Measurements from ENCODE around the gene ARHGEF3.

Gene ARHGEF3

DNA sequence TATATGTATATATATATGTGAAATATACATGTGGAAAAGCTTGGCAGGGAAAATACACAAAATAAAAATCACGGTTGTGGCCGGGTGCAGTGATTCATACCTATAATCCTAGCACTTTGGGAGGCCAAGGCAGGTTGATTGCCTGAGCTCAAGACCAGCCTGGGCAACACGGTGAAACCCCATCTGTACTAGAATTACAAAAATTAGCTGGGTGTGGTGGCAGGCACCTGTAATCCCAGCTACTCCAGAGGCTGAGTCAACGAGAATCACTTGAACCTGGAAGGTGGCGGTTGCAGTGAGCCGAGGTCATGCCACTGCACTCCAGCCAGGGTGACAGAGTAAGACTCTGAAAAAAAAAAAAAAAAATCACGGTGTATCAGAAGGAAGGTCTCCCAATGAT is 20.8 kb upstream of the ARHGEF3 start:
- DNase-seq (ENCODE audit: low read depth) = no peak

DNA sequence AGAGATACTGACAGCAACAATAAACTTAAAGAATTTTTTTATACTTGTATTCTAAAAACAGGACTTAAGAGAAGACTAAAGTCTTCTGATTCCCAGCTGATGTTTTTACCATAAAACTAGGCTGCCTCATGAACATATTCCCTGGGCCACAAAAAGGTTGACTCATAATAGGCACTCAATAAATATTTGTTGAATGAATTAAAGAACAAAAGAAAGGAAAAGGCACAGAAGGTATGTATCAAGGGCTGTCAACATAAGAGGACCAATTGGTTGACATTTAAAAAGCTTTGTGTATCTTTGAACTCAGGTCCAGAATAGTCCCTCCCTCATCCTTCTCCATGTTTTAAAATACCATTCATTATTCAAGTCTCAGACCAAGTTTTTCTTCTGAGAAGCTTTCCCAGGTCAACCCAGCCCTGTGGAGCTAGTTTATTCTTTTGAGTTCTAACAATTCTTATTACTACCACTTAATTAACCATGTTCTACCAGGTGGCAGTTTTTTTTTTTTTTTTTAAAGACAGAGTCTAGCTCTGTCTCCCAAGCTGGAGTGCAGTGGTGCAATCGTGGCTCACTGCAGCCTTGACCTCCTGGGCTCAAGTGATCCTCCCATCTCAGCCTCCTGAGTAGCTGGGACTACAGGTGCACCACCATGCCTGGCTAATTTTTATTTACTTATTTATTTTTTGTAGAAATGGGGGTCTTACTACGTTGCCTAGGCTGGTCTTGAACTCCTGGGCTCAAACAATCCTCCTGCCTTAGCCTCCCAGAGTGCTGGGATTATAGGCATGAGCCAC is 17.5 kb upstream of the ARHGEF3 start:
- DNase-seq (ENCODE audit: low read depth) = no peak

DNA sequence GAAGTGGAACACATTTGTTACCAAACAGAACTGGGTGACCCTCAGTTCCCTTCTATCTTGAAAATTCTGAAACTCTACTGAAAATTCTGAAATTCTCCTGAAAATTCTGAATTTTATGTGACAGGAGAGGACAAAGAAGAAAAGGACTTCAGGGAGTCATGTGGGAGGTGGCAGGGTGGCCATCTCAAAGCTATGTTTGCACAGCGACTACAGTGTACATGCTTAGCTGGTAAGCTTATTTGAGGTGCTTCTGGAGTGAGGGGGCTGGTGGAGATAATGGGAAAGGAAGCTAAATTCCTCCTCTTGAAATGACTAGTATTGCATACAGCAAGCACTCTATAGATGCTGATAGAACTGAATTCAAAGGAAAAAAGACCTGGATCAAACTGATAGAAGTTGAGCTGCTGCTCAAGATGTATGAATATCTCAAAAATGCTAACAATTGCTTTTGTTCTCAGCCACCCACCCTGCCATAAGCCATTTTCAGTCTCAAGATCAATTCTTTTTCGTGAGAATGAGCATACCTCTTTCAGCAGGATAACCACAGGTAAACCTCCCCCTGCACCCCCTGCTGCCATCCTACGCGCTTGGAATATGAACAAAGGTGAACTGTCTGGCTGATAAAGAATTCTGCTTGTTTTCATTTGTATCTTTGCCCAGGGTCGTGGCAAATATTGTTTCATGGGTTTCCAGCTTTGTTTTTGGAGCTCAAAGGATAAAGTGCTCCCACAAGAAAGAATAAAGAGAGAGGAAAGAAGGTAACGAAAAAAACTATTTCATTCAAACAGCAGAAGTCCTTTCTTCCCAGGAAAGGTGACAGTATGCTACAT is 16.6 kb upstream of the ARHGEF3 start:
- no peak for DNase-seq (ENCODE audit: low read depth)

DNA sequence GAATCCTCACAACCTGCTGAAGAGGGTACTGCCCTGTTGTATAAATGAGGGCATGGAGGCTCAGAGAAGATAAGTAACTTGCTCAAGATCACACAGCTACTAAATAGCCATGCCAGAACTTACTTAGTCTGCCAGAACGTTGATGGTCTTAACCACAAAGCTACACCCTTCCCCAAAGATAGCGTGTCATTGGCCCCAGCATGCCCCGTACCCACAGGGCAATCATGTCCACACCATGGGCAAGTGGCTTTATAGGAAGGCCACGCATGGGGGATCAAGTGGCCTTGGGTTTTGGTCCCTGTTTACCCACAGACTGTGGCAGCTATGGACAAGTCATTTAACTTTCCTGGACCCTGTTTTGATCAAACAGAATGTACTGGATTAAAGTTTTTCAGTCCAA is 15.9 kb upstream of the ARHGEF3 start:
- DNase-seq (ENCODE audit: low read depth) = no peak

DNA sequence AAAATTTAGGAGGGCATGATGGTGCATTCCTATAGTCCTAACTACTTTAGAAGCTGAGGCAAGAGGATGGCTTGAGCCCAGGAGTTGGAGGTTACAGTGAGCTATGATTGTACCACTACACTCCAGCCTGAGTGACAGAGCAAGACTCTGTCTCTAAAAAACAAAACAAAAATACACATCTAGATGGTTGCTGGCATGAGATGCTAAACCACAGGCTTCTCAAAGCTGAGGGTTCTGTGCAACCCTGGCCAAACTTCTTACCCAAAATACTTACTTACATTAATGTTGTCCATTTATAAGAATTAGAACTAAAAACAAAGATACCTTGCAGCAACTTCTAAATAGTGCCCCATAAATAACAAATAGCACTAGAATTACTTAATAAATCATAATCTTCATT is 14.3 kb upstream of the ARHGEF3 start:
- no peak for DNase-seq (ENCODE audit: low read depth)

DNA sequence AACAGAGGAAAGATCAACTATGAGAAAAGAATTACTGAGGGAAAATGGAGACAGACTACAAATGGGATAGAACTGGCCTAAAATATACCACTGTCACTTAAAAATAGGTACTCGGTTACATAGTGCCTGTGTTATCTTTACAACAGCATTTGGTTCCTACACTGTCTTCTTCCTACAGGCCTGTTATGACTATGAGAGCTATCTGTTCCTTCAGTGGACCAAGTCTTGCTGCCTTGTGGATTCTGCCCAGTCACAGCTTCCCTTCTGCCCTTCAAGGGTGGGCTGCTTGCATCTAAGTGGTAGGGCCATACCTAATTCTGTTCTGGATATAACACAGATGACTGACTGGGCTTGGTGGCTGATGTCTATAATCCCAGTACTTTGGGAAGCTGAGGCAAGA is 13.8 kb upstream of the ARHGEF3 start:
- DNase-seq (ENCODE audit: low read depth) = no peak

DNA sequence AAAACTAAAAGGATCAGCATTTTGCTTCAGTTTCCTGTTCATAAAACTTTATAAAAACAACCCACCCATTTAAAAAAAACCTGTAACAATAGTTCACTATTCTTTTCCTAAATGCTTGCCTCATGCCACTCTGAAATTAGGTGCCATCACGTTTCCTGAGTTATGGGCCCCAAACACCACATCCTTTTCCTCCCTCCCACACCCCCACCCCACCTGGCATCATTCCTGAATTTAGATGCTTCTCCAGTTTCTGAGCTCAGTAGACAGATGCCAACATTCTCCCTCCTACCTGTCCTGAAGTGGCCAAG is 11.9 kb upstream of the ARHGEF3 start:
- no peak for DNase-seq (ENCODE audit: low read depth)

DNA sequence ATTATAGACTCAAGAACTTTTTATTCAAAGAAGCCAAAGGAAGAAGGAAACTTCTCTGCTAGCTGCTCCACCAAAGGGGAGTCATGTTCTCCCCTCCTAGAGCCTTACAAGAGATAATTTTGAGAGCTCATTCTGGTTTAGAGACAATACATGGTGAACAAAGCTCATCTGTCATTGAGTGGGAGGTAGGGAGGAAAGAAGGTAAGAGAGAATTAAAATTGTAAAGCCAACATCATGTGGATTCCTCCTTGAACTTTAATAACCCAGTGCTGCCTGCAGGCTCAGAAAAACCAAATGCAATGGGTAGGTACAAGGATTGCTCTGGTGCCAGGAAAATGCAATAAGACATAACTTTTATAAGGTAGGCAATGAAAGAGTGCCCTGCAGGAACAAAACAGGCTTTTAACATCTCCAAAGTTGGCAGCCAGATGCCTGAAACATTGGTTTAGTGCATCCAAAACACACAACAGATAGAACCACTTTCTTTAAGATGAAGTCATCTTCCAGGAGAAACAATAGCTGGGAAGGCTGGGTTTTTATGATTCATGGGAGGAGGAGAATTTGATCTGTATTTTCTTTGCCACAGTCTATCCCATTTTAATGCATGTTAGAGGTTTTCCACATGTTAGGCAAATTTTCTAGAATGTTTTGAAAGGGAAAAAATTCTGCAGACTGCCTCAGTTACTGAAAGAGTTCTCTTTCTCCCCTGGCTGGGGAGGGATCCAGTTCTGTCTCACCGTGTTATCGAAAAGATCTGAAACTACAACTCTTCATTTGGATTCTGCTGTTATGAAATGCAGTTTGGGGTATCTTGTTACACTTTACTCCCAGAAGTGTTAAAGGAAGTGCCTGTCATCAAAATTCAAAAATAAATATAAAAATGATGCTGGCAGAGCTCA is 11.3 kb upstream of the ARHGEF3 start:
- no peak for DNase-seq (ENCODE audit: low read depth)

DNA sequence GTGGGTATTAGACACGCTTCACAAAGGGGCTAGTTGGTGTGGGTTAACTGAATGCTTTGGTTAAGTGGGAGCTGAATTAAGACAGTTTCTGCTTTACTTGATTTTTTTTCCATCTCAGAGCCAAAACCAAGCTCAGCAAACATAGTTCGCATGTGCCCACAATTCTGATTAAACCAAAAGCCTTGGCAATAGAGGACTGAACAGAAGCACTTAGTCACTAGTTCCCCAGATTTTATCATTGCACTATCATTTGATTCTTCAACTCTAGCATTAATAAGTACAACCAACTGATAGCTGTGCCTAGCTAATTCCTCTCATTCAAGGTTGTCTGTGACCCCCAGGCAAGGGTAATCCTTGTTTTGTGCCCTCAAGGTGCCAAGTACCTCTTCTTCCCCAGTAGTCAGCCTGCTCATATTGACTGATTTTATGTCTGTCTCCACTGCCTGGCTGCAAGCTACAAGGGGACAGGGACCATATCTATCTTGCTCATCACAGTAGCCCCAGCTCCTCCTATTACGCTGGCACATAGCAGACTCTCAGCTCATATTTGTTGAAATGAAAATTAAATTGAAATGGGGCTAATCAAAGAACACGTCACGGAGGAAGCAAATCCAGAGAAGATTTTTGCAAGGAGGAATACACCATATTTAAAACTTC is 9.9 kb upstream of the ARHGEF3 start:
- DNase-seq (ENCODE audit: low read depth) = no peak

DNA sequence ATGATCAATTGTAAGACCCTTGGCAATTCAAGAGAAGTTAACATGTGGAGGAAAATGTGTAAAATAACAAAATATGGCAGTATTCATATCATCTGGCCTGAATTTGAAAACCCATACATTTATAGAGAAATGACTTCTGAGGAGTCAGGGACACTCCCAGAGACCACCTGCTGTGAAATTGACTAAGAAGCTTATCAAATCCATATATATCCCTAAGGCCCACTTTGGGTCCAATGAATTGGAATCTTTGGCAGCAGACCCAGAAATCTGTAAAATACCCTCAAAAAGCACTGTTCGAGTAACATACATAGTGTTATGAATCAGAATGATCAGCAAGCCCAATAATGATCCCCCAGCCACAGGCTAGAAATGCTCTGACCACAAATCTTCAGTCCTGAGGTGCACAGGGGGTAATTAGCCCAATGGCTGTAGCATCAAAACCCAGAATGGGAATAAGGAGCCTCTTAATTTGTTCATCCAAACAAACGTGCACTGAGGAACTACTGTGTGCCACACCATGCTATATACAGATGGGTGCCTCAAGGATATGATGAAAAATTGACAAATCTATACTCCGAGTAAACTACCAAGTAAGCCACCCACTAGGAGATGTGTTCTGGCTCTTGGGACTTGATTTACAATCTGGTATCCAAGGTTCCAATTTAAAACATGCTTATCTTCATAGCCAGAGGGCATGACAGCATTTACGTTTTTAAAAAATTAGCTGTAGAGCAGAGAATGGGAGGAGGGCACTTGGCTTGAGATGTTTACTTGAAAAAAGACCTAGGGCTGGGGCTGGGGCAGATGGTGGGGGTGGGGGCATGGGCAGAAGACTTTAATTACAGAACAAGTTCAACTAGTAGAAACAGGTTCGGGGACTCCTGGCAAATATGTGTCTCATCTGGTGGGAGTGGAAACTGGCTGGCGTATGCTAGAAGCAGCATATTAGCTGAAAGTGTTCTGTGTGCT is 9.1 kb upstream of the ARHGEF3 start:
- DNase-seq (ENCODE audit: low read depth) = no peak

DNA sequence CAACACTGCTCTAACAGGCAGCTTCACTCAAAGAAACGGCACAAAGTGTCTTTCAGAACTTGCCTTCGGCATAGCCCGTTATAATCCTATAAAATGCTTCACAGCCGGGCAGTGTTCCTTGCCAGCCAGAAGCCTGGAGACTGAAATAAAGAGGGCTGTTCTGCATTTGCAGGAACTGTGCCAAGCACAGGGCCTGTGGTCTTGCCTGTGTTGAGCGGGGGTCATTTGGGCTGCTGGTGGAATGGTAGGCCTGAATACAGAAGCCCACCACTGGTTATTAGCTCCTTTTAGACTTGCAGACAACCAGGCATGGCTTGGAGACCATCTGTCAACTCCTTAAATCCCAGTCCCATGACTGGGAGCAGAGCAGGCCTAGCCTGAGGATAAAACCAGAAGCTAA is 4.7 kb upstream of the ARHGEF3 start:
- no peak for DNase-seq (ENCODE audit: low read depth)

DNA sequence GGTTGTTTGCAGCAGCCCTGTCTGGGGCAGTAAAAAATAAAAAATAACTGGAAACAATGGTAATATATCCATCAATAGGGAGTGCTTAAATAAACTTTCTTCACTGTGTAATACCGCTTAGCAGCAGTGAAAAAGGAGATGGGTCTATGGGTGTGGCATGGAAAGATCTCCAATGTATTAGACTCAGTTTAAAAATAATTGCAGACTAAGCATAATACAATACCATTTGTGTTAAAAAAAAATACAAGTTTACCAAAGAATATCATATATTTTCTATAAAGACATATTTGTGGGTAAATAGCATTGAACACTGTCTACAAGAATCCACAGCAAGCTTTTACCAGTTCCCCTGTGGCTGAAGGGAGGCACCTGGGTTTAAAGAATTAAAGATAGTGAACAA is 1.0 kb upstream of the ARHGEF3 start:
- no peak for DNase-seq (ENCODE audit: low read depth)

DNA sequence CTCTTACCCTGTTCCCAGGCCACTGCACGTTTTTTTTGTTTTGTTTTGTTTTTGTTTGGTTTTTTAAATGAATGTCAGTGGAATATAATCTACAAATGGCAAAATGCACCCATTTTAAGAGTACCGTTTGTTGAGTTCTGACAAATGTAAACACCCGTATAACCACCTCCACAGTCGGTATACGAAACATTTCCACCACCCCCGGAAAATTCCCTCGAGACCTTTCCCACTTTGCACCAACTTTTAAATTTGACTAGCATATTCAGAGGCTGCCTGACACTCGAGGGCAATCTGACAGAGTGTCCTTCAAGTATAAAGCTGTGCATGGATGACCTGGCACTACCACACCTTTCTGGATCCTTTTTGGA is 613 bp upstream of the ARHGEF3 start:
- no peak for DNase-seq (ENCODE audit: low read depth)

DNA sequence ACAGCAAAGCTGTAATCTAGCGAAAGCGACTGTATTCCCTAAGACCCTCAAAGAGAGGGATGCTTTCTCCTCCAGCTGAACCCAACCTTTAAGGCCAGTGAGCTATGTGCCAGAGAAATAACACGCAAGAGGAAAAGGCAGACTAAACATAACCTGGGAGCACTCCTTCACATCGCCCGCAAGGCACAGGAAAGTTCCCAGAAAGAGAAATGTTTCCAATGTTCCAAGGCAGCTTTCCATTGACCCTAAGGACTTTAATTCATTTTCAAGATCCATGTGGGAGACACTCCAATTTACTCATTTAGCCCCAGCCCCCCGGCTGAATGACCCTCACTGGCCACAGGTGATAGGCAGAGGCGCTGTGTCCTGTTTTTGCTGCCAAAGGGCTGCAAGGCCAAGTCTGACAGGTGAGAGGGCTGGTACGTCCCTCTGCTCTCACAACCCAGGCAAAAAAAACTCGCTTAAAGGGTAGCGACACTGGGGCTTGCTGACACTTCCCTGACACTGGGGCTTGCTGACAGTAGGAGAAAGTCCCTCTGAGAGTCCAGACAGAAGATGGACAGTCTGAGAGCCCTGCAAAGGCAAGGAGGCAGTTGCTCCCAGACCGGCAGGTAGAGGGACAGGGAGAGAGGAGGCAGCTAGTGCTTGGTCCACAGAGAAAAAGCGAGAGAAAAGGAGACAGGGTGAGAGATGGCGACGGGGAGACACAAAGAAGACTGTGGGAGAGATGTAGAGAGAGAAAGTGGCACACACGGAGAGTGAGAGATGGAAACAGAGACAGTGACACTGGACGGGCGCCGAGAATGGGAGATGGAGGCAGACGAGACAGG is 702 bp downstream of the ARHGEF3 start:
- DNase-seq (ENCODE audit: low read depth) = no peak

DNA sequence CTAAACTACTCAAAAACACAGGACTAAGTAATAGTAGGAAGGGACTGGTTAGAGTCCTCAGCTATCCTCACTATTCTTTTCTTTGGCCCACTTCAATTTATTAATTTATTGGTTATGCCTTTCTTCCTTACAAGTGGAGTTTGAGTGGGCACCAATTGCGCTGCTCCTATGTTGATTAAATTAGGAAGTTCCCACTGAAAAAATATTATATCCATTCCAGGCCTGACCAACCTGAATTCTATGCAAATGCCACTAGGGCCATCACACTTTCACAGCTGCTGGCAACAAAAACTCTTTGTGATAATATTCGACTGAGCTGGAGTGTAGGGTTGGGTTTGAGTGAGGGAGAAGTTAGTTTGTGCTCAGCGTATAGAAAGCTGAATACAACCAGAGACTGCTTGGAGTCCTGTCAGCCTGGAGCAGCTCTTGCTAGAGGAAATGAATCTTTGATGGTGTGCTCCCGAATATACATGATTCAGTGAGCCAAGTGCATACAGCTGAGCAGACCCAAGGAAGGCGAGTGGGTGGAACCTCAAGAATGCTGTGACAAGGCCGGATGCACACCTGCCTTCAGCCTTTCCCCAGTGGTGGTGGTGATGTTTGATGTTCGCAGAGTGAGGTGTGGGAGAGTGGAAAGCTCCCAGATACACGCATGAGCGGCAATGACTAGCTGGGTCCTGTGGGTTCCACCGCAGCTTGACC is 1.5 kb downstream of the ARHGEF3 start:
- DNase-seq (ENCODE audit: low read depth) = peak; percentile 56

DNA sequence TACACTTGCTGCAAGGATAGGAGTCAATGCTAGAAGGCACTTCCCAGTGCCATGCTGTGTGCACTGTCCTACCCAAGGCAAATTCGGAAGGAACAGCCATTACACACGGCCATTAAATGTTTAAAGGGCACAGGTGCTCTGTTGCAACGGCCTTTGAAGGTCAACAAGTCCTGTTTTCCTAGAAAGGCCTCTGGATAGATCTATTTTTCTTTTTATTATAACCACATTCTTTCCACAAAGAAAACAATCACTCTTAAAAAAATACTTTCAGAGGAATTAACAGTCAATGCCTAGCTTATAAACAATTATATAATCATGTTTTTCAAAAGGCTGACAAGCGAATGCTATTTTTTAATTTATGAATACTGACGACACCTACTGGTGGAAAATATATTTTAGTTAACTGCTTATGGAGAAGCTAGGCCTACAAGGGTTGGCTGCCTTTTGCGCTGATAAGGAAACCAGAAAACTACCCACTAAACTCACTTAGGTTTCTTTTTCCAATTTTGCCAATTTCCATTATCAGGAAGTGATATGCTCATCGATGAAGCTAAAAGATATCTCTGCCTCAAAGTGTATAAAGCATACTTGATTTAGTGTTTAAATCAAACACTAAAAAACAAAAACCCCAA is 2.4 kb downstream of the ARHGEF3 start:
- DNase-seq (ENCODE audit: low read depth) = no peak

DNA sequence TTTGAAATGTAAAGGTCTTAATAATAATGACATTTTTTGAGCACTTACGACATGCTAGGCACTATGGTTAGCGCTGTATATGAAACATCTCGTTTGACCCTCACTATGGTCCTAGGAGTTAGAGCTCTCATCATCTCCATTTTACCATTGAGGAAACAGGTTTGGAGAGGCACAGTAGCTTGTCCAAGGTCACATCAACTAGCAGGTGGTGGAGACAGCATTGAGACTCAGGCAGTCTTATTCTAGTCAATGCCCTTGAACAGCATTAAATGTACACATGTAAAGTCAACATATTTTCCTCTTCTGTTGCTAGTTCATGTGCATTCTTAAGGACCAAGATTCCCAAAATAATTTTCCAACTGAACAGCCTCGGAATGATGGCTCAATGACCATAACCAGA is 4.8 kb downstream of the ARHGEF3 start:
- DNase-seq (ENCODE audit: low read depth) = no peak

DNA sequence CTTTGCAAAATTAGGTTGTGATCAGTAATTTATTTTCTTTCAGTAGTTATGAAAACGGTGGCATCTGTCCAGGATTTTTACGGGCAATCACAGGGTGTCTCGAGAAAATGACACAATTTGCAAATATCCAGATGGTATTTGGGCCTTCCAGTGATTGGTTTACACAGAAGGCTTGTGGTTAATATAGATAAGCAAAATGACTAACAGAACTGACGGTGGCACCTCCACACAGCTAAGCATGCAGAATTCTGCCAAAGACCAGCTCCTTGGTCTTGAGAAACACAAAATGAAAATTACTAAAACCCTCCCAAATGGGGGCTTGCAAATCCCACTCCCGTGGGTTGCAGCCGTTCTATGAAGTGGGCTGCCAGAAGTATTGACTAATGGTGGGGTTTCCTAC is 5.5 kb downstream of the ARHGEF3 start:
- DNase-seq (ENCODE audit: low read depth) = no peak

DNA sequence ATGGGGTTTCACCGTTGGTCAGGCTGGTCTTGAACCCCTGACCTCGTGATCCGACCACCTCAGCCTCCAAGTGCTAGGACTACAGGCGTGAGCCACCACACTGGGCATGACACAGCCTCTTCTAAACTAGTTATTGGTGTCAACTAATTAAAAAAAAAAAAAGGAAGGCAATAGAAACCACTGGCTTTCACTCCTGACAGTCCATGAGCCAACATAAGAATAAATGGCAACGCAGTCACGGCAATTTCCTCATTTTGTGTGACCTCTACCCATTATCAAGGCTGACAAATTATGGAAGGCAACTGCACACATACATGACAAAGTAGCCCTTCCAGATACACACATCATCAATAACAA is 5.9 kb downstream of the ARHGEF3 start:
- no peak for DNase-seq (ENCODE audit: low read depth)

All from activated T-cell treated with anti-CD3 and anti-CD28 coated beads for 1 hour (primary cell).